ENCODE data around the gene ATG2A.

Gene ATG2A

GRCh38 chr11:64923944-64924909 lies 7.2 kb upstream of the ATG2A start, which contains the start of gene PPP2R5B:
Gene PPP2R5B, plus strand, starts transcription at chr11:64924689. Its CDS starts 1,046 bp downstream, at chr11:64925735.
- DNase-seq, result peak; percentile 55

GRCh38 chr11:64923151-64923661 lies 6.2 kb upstream of the ATG2A start:
- no peak for DNase-seq

- no peak for DNase-seq
These were observed 4.4 kb upstream of the ATG2A start for GRCh38 chr11:64921384-64921783.

GRCh38 chr11:64920124-64920523 lies 3.1 kb upstream of the ATG2A start:
- DNase-seq, result no peak

GRCh38 chr11:64919627-64920026 lies 2.6 kb upstream of the ATG2A start:
- DNase-seq, result no peak

GRCh38 chr11:64918017-64918416 lies 1.0 kb upstream of the ATG2A start:
- peak; percentile 23 for DNase-seq

- no peak for DNase-seq
These were observed 620 bp upstream of the ATG2A start for GRCh38 chr11:64917663-64917995.

GRCh38 chr11:64916040-64916774 lies 802 bp downstream of the ATG2A start:
- no peak for DNase-seq

GRCh38 chr11:64915376-64915887 lies 1.6 kb downstream of the ATG2A start:
- DNase-seq, result no peak

GRCh38 chr11:64914123-64914522 lies 2.9 kb downstream of the ATG2A start:
- DNase-seq, result no peak

GRCh38 chr11:64913171-64913727 lies 3.8 kb downstream of the ATG2A start:
- no peak for DNase-seq

- no peak for DNase-seq
These were observed 5.3 kb downstream of the ATG2A start for GRCh38 chr11:64911689-64912088.

- no peak for DNase-seq
These were observed 5.9 kb downstream of the ATG2A start for GRCh38 chr11:64911142-64911541.

- DNase-seq, result no peak
These were observed 6.4 kb downstream of the ATG2A start for GRCh38 chr11:64910451-64911093.

GRCh38 chr11:64909653-64910343 lies 7.2 kb downstream of the ATG2A start:
- DNase-seq, result no peak

- DNase-seq, result no peak
These were observed 8.2 kb downstream of the ATG2A start for GRCh38 chr11:64908766-64909165.

GRCh38 chr11:64906314-64906635 lies 10.7 kb downstream of the ATG2A start:
- DNase-seq, result no peak

- DNase-seq, result no peak
These were observed 11.3 kb downstream of the ATG2A start for GRCh38 chr11:64905516-64906313.

GRCh38 chr11:64903291-64903833 lies 13.6 kb downstream of the ATG2A start:
- no peak for DNase-seq

- DNase-seq, result no peak
These were observed 14.7 kb downstream of the ATG2A start for GRCh38 chr11:64902102-64902900.

Measured in GF-D8 (cell line).